ENCODE measurements around the gene ALS2CL.
A peak's percentile ranks its signal among the peaks of the same experiment; 100 is the strongest.

DNA sequence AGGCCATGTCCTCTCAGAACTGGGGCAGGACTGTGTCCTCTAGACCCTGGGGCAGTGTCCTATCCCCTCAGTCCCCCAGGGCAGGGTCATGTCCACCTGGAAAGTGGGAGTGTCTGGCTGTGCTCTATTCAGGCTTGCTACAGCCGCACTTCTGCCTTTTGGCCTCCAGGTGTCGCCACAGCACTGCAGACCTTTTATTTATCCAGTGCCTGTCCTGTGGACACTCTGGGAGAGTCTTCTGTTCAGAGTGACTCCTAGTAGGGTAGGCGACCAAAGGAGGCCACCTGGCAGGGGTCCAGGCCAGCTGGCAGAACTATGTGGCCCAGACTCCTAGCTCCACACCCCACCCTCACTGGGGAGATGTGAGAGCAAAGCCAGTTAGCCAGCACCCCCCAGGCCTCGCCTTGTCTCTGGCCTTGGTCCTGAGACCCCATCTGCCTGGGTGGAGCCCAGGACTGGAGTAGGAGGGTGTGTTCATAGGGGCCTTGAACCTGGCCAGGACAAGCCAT is 11.6 kb upstream of the ALS2CL start:
- TF ChIP-seq, protein P1, sequence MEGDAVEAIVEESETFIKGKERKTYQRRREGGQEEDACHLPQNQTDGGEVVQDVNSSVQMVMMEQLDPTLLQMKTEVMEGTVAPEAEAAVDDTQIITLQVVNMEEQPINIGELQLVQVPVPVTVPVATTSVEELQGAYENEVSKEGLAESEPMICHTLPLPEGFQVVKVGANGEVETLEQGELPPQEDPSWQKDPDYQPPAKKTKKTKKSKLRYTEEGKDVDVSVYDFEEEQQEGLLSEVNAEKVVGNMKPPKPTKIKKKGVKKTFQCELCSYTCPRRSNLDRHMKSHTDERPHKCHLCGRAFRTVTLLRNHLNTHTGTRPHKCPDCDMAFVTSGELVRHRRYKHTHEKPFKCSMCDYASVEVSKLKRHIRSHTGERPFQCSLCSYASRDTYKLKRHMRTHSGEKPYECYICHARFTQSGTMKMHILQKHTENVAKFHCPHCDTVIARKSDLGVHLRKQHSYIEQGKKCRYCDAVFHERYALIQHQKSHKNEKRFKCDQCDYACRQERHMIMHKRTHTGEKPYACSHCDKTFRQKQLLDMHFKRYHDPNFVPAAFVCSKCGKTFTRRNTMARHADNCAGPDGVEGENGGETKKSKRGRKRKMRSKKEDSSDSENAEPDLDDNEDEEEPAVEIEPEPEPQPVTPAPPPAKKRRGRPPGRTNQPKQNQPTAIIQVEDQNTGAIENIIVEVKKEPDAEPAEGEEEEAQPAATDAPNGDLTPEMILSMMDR (IDR thresholded peaks at IDR 0.05), result peak; percentile 90 to 97 (median 96)
- no peak for TF ChIP-seq POLR2A (IDR thresholded peaks at IDR 0.05)

All from esophagus squamous epithelium (tissue), 4 donors.